ENCODE data around the gene DCLK1. TPM values are rescaled to one million over a fixed set of nuclear protein-coding genes. Genes with fewer than 3 reads are reported as not detected.
"Not testable (repeated sequence)": the region's sequence is repeated elsewhere in the genome, so short reads cannot be mapped to it uniquely, and the experiment has no call there.

Gene DCLK1
- total RNA-seq, 4 donors from 2014 or later, result 1.1 to 10.8 (median 6.7) TPM

- 61 to 86% methylated on average over 3 to 6 of the region's 6 CpGs for WGBS, 2 donors (ENCODE audit: low coverage in 1 of 2)
- DNase-seq, result no peak
- intact Hi-C loops (cut with DNase I; ENCODE audit: low total_unique reads), result no loop called here
- H3K9me3 ChIP-seq, result no peaks in the 10 kb centered on the region
- H3K27ac ChIP-seq, result no peak overlapping the region
- no peak overlapping the region for H3K4me3 ChIP-seq
- no peak for TF ChIP-seq EP300 (IDR thresholded peaks at IDR 0.05; ENCODE audit: low read depth)
- TF ChIP-seq POLR2AphosphoS5 (IDR thresholded peaks at IDR 0.05), result no peak
- TF ChIP-seq POLR2A (IDR thresholded peaks at IDR 0.05), result no peak
- no peak for TF ChIP-seq CTCF (IDR thresholded peaks at IDR 0.05)
- no peaks in the 10 kb centered on the region for H3K27me3 ChIP-seq
- in situ Hi-C loops (cut with MboI; ENCODE audit: low pct_ligation_motif_present in 1 of 4, low pct_unique_long_range_greater_than_20kb in 1 of 4, low sequenced_read_pairs in 3 of 4), result loop anchor here in 2 of 4 donors (25.0 kb wide), 2 partner anchors 274 to 749 kb away; no protein-coding TSS in a partner anchor
- no peaks in the 10 kb centered on the region for H3K4me1 ChIP-seq
- H3K36me3 ChIP-seq, result no peaks in the 10 kb centered on the region
These were observed 142.5 kb downstream of the DCLK1 start for GRCh38 chr13:35988648-35989081.

- Histone ChIP-seq H3K4me1 (no peaks in the 10 kb centered on the region), H3K27me3 (no peaks in the 10 kb centered on the region), H3K27ac (no peak overlapping the region), H3K4me3 (no peak overlapping the region), H3K9me3 (no peaks in the 10 kb centered on the region), H3K36me3 (no peaks in the 10 kb centered on the region)
- in situ Hi-C loops (cut with MboI; ENCODE audit: low pct_ligation_motif_present in 1 of 4, low pct_unique_long_range_greater_than_20kb in 1 of 4, low sequenced_read_pairs in 3 of 4) (loop anchor here in 2 of 4 donors (25.0 kb wide), 2 partner anchors 274 to 749 kb away; no protein-coding TSS in a partner anchor), intact Hi-C loops (cut with DNase I; ENCODE audit: low total_unique reads) (no loop called here)
- DNase-seq, result no peak
- TF ChIP-seq POLR2A (IDR thresholded peaks at IDR 0.05), result no peak
- no peak for TF ChIP-seq POLR2AphosphoS5 (IDR thresholded peaks at IDR 0.05)
- no peak for TF ChIP-seq EP300 (IDR thresholded peaks at IDR 0.05; ENCODE audit: low read depth)
- TF ChIP-seq CTCF (IDR thresholded peaks at IDR 0.05), result no peak
- WGBS, 2 donors (ENCODE audit: low coverage in 1 of 2), result 83% methylated on average over 5 to 18 of the region's 19 CpGs
These were observed 143.3 kb downstream of the DCLK1 start for GRCh38 chr13:35987572-35988513.

GRCh38 chr13:35984776-35985453 is 146.3 kb downstream of the DCLK1 start:
- in situ Hi-C loops (cut with MboI; ENCODE audit: low pct_ligation_motif_present in 1 of 4, low pct_unique_long_range_greater_than_20kb in 1 of 4, low sequenced_read_pairs in 3 of 4) (loop anchor here in 3 of 4 donors (5.0 to 25.0 kb wide), 4 partner anchors 277 to 752 kb away; no protein-coding TSS in a partner anchor), intact Hi-C loops (cut with DNase I; ENCODE audit: low total_unique reads) (loop anchor here (5.0 kb wide), 1 partner anchor 287 kb away; no protein-coding TSS in a partner anchor)
- H3K27me3 ChIP-seq, result no peaks in the 10 kb centered on the region
- H3K4me3 ChIP-seq, result no peak overlapping the region
- H3K27ac ChIP-seq, result no peak overlapping the region
- no peak for DNase-seq
- H3K9me3 ChIP-seq, result no peaks in the 10 kb centered on the region
- H3K36me3 ChIP-seq, result no peaks in the 10 kb centered on the region
- no peak for TF ChIP-seq POLR2AphosphoS5 (IDR thresholded peaks at IDR 0.05)
- no peak for TF ChIP-seq EP300 (IDR thresholded peaks at IDR 0.05; ENCODE audit: low read depth)
- no peak for TF ChIP-seq CTCF (IDR thresholded peaks at IDR 0.05)
- no peak for TF ChIP-seq POLR2A (IDR thresholded peaks at IDR 0.05)
- WGBS, 2 donors (ENCODE audit: low coverage in 1 of 2), result 64 to 74% methylated on average over 4 to 10 of the region's 10 CpGs
- no peaks in the 10 kb centered on the region for H3K4me1 ChIP-seq

GRCh38 chr13:35984287-35984686 is 146.9 kb downstream of the DCLK1 start:
- no peak for DNase-seq
- no peaks in the 10 kb centered on the region for H3K4me1 ChIP-seq
- no peaks in the 10 kb centered on the region for H3K27me3 ChIP-seq
- intact Hi-C loops (cut with DNase I; ENCODE audit: low total_unique reads), result loop anchor here (5.0 kb wide), 1 partner anchor 288 kb away; no protein-coding TSS in a partner anchor
- TF ChIP-seq EP300 (IDR thresholded peaks at IDR 0.05; ENCODE audit: low read depth) (no peak), POLR2AphosphoS5 (IDR thresholded peaks at IDR 0.05) (no peak), CTCF (IDR thresholded peaks at IDR 0.05) (no peak), POLR2A (IDR thresholded peaks at IDR 0.05) (no peak)
- H3K36me3 ChIP-seq, result no peaks in the 10 kb centered on the region
- 77% methylated on average over 3 of the region's 3 CpGs; no CpG with 5 or more reads in 1 of the 2 donors for WGBS, 2 donors (ENCODE audit: low coverage in 1 of 2)
- in situ Hi-C loops (cut with MboI; ENCODE audit: low pct_ligation_motif_present in 1 of 4, low pct_unique_long_range_greater_than_20kb in 1 of 4, low sequenced_read_pairs in 3 of 4), result loop anchor here in 3 of 4 donors (5.0 to 25.0 kb wide), 4 partner anchors 278 to 753 kb away; no protein-coding TSS in a partner anchor
- no peak overlapping the region for H3K4me3 ChIP-seq
- no peak overlapping the region for H3K27ac ChIP-seq
- no peaks in the 10 kb centered on the region for H3K9me3 ChIP-seq

- intact Hi-C loops (cut with DNase I; ENCODE audit: low total_unique reads) (loop anchor here (5.0 kb wide), 1 partner anchor 289 kb away; no protein-coding TSS in a partner anchor), in situ Hi-C loops (cut with MboI; ENCODE audit: low pct_ligation_motif_present in 1 of 4, low pct_unique_long_range_greater_than_20kb in 1 of 4, low sequenced_read_pairs in 3 of 4) (loop anchor here in 3 of 4 donors (5.0 to 25.0 kb wide), 4 partner anchors 279 to 754 kb away; no protein-coding TSS in a partner anchor)
- H3K4me3 ChIP-seq, H3K36me3 ChIP-seq, H3K9me3 ChIP-seq, DNase-seq, H3K4me1 ChIP-seq, H3K27me3 ChIP-seq, H3K27ac ChIP-seq: not testable (repeated sequence)
- 44% methylated on average over 1 of the region's 1 CpG; no CpG with 5 or more reads in 1 of the 2 donors for WGBS, 2 donors (ENCODE audit: low coverage in 1 of 2)
These were observed 147.5 kb downstream of the DCLK1 start for GRCh38 chr13:35983703-35984102.
